GM19324 (cell line): ENCODE measurements around the gene PRLH.
"Not testable (repeated sequence)": the region's sequence is repeated elsewhere in the genome, so short reads cannot be mapped to it uniquely, and the experiment has no call there.

ENCODE experiments used
- ATAC-seq: cut with Tn5 transposase; IDR thresholded peaks from one replicate; pipeline ENCODE4 v1.9.1; 2021; ENCODE audit warnings: mild to moderate bottlenecking, moderate library complexity; ENCODE audit not compliant: unreplicated experiment, low FRiP score

The PRLH gene

GRCh38 chr2:237577956-237578870 lies 11.8 kb downstream of the PRLH start:
- ATAC-seq, result no peak

- ATAC-seq, result no peak
Measured at GRCh38 chr2:237581326-237581725, 15.0 kb downstream of the PRLH start.

- no peak for ATAC-seq
Measured at GRCh38 chr2:237581751-237582746, 15.7 kb downstream of the PRLH start.

DNA sequence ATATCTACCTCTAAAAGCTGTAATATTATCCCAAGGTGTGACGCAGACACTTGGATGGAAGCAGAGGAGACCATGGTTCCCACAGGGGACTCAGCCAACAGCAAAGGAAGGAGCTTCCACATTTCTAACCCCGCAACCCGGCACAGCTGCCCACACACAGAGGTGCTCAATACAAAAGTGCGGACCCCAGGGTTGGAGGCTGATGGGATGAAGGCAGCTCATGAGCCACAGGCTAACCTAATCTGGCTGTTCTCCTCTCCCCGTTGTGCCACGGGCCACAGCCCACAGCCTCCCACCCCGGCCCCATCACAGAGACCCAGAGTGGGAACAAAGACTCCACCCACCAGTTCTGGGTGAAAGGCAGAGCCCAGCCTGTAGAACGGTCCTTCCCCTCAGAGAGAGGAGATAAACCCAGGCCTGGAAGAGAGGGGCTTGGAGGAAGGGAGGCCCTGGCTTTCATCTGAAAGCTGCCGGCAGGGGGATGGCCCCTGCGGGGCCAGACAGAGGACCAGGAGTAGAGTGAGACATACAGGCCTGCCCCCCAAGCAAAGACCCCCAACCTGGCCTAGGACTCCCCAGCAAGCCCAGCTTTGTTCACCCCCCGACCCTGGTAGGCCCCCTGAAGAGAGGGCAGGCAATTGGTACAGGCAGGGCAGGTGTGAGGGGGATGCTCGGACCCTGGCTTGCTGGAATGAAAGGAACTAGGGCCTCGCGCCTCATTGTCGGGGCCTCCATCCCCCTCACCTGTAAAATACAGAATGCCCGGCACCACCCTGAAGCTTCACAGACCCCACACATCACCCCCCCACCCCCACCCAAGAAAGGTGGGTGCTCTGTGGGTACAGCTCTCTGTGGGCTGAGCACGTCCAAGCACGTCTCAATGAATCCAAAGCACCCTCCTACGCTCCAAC lies 17.3 kb downstream of the PRLH start:
- ATAC-seq, result no peak

DNA sequence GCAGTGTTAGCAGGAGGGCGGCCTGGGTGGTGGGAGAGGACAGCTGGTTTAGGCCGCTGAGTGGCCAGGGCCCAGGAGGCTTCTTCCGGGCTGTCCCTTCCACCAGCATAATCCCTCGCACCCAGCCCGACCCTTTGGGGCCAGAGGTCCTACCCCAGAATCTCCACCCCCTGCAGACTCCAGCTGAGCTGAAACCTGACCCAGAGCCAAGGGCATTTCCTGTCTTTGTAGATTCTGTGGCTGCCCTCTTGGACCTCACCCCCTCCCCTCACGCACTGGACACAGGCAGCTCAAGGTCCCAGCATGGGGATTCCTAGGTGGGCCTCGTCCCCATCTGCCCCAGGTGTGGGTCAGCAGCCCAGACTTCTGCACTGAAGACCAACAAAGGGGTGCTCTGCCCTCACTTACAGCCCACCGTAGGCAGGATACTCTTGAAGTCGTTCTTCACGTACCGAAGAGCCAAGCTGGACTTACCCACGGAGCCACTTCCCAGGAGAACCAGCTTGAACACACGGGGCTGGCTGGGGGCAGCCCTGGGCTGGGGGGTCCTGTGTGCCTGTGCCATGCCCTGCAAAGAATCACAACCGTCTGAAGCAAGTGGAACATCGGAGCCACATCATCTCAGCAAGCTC lies 19.3 kb downstream of the PRLH start:
- no peak for ATAC-seq

DNA sequence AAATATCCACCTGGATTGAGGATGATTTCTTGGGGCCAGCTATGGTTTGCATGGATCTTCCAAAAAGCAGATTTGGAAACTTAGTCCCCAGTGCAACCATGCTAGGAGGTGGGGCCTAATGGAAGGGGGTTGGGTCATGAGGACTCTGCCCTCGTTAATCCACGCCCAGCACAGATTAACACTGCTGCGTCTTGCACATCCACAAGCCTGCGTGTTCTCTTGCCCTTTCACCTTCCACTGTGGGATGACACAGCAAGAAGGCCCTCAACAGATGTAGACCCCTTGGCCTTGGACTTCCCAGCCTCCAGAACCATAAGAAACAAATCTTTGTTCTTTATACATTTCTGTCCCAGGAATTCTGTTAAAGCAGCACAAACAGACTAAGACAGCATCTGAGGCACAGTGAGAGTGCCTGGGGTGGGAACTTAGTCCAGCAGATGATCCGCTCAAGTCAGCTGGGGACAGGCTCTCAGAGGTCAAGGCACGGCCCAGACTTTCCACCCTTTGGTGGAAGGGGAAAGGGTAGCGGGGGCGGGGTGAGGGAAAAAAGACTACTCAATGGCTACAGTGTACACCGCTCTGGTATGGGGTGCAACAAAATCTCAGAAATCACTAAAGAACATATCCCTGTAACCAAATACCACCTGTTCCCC lies 21.8 kb downstream of the PRLH start:
- ATAC-seq, result no peak

- ATAC-seq, result no peak
Measured at GRCh38 chr2:237590272-237591140, 24.1 kb downstream of the PRLH start, which contains the start of gene RAB17. Gene RAB17 (minus strand): TSS chr2:237590734. CDS start chr2:237586154, 4,580 bp downstream.

- no peak for ATAC-seq
Measured at GRCh38 chr2:237591141-237591881, 24.9 kb downstream of the PRLH start.

DNA sequence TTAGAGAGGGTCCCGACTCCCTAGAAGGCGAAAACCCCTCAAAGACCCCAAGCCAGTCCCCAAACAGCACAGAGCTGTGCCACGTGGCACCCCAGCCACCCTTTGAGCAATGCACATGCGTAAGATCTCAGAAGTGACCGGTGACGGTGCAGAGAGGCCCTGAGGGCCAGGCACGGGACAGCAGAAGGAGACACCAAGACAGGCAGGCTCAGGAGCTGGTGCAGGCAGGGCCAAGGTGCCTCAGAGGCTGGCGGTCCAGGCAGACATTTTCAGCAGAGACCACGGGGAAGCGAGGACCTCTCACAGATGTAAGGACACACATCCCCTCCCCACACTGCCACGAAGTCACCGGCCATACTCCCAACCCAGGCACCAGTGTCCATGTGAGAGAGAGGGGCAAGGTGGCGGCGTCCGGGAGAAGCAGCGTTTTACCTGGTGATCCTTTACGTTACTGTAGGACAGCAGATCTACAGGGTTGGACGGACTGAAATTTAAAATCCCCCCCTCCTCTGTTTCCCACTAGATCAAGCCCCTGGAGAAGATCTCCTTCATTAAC lies 26.1 kb downstream of the PRLH start:
- ATAC-seq, result no peak

DNA sequence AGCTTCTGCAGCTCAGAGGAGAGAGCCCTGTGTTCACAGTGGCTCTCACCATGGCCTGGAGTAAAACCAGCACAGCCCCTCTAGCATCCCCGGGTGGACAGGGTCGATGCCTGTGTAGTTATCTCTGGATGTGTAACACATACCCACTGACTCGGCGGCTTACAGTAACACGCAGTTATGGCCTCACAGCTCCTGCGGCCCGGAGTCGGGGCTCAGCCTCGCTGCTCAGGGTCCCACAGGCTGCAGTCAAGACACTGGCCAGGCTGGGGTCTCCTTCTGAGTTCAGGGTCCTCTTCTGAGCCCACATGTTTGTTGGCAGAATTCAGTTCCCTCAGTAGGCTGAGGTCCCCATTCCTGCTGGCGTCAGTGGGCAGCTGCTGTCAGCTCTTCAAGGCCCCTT lies 26.7 kb downstream of the PRLH start:
- ATAC-seq, result no peak

- no peak for ATAC-seq
Measured at GRCh38 chr2:237593596-237594320, 27.4 kb downstream of the PRLH start.

DNA sequence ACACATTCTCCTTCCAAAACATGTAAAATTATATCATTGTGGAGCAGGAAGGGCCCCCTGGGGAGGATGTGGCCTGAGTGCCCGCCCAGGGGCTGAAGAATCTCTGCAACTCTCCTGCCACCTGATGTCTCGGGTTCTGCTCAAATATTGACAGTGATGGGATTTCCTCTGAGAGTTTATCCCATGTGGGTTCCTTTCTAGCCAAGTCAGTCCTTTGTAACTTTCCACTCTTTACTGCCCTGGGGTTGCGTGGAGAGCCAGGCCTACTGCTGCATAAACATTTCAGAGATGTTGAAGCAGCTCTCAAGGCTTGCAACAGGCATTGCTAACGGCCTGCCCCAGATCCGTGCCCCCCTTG lies 28.1 kb downstream of the PRLH start:
- ATAC-seq, result no peak

DNA sequence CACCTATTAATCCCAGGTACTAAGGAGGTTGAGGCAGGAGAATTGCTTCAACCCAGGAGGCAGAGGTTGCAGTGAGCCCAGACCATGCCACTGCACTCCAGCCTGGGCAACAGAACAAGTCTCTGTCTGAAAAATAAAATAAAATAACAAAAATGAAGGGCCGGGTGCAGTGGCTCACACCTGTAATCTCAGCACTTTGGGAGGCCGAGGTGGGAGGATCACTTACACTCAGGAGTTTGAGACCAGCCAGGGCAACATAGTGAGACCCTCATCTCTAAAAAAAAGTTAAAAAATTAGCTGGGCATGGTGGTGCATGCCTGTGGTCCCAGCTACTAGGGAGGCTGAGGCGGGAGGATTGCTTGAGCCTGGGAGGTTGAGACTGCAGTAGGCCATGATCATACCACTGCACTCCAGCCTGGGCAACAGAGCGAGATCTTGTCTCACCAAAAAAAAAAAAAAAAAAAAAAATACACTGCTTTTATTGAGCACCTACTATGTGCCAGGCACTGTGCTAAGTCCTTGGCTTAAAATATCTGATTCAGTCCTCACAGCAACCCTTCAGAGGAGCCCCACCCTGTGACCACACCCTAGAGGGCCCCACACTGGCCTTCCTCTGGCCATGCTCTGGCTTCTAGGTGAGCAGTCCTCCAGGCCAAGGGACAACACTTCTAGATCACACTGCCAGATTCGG lies 29.6 kb downstream of the PRLH start:
- not testable (repeated sequence) for ATAC-seq

GRCh38 chr2:237596520-237597195 lies 30.3 kb downstream of the PRLH start:
- ATAC-seq, result no peak
